ENCODE measurements around the gene SLC6A18.
"Not testable (repeated sequence)": the region's sequence is repeated elsewhere in the genome, so short reads cannot be mapped to it uniquely, and the experiment has no call there.

SLC6A18 gene

GRCh38 chr5:1265461-1266455 lies 40.6 kb downstream of the SLC6A18 start:
- TF ChIP-seq CTCF (IDR thresholded peaks at IDR 0.05; ENCODE audit: borderline replicate concordance, insufficient read depth, low read depth, low read length) = no peak
- no peak overlapping the region for H3K4me3 ChIP-seq (ENCODE audit: low read depth, low read length)

GRCh38 chr5:1266791-1267190 lies 41.6 kb downstream of the SLC6A18 start:
- H3K4me3 ChIP-seq (ENCODE audit: low read depth, low read length) = no peak overlapping the region
- no peak for TF ChIP-seq CTCF (IDR thresholded peaks at IDR 0.05; ENCODE audit: borderline replicate concordance, insufficient read depth, low read depth, low read length)

- H3K4me3 ChIP-seq (ENCODE audit: low read depth, low read length) = not testable (repeated sequence)
Measured at GRCh38 chr5:1267464-1267863, 42.3 kb downstream of the SLC6A18 start.

- H3K4me3 ChIP-seq (ENCODE audit: low read depth, low read length) = no peak overlapping the region
- TF ChIP-seq CTCF (IDR thresholded peaks at IDR 0.05; ENCODE audit: borderline replicate concordance, insufficient read depth, low read depth, low read length) = no peak
Measured at GRCh38 chr5:1268056-1268455, 42.9 kb downstream of the SLC6A18 start.

- TF ChIP-seq CTCF (IDR thresholded peaks at IDR 0.05; ENCODE audit: borderline replicate concordance, insufficient read depth, low read depth, low read length) = no peak
- H3K4me3 ChIP-seq (ENCODE audit: low read depth, low read length) = no peak overlapping the region
Measured at GRCh38 chr5:1268666-1269065, 43.5 kb downstream of the SLC6A18 start.

GRCh38 chr5:1270426-1270825 lies 45.2 kb downstream of the SLC6A18 start:
- no peak for TF ChIP-seq CTCF (IDR thresholded peaks at IDR 0.05; ENCODE audit: borderline replicate concordance, insufficient read depth, low read depth, low read length)
- no peak overlapping the region for H3K4me3 ChIP-seq (ENCODE audit: low read depth, low read length)

- H3K4me3 ChIP-seq (ENCODE audit: low read depth, low read length) = no peak overlapping the region
- no peak for TF ChIP-seq CTCF (IDR thresholded peaks at IDR 0.05; ENCODE audit: borderline replicate concordance, insufficient read depth, low read depth, low read length)
Measured at GRCh38 chr5:1270933-1271914, 46.0 kb downstream of the SLC6A18 start.

Data from GM12875 (cell line).